Measurements from ENCODE around the gene SCN1A.
"Not testable (repeated sequence)": the region's sequence is repeated elsewhere in the genome, so short reads cannot be mapped to it uniquely, and the experiment has no call there.

Gene SCN1A

GRCh38 chr2:166074011-166074410, 53.8 kb downstream of the SCN1A start:
- DNase-seq: no peak

- DNase-seq: no peak
These were observed 57.6 kb downstream of the SCN1A start for GRCh38 chr2:166070231-166070630.

GRCh38 chr2:166068981-166069380, 58.8 kb downstream of the SCN1A start:
- no peak for DNase-seq

- DNase-seq: peak in 1 of 2 donors; percentile 3
These were observed 60.6 kb downstream of the SCN1A start for GRCh38 chr2:166067229-166067628.

- DNase-seq: no peak
These were observed 67.6 kb downstream of the SCN1A start for GRCh38 chr2:166060191-166060590.

- no peak for DNase-seq
These were observed 70.3 kb downstream of the SCN1A start for GRCh38 chr2:166057370-166058164.

- DNase-seq: no peak
These were observed 82.9 kb downstream of the SCN1A start for GRCh38 chr2:166044853-166045483.

- DNase-seq: no peak
These were observed 84.9 kb downstream of the SCN1A start for GRCh38 chr2:166042768-166043390.

- DNase-seq: no peak
These were observed 85.5 kb downstream of the SCN1A start for GRCh38 chr2:166042356-166042755.

- no peak for DNase-seq
These were observed 86.2 kb downstream of the SCN1A start for GRCh38 chr2:166041613-166042012.

- DNase-seq: no peak
These were observed 95.5 kb downstream of the SCN1A start for GRCh38 chr2:166032361-166032760.

GRCh38 chr2:166031054-166031453, 96.8 kb downstream of the SCN1A start:
- no peak for DNase-seq

- no peak for DNase-seq
These were observed 102.5 kb downstream of the SCN1A start for GRCh38 chr2:166025313-166025712.

- no peak for DNase-seq
These were observed 110.6 kb downstream of the SCN1A start for GRCh38 chr2:166017208-166017607.

- DNase-seq: no peak
These were observed 113.9 kb downstream of the SCN1A start for GRCh38 chr2:166013878-166014277.

- DNase-seq: no peak
These were observed 116.2 kb downstream of the SCN1A start for GRCh38 chr2:166011660-166012059.

GRCh38 chr2:166000401-166000800, 127.4 kb downstream of the SCN1A start:
- DNase-seq: no peak

GRCh38 chr2:165990846-165991245, 137.0 kb downstream of the SCN1A start:
- DNase-seq: no peak

- DNase-seq: no peak
These were observed 138.0 kb downstream of the SCN1A start for GRCh38 chr2:165989851-165990250.

- no peak for DNase-seq
These were observed 142.7 kb downstream of the SCN1A start for GRCh38 chr2:165985120-165985519.

- DNase-seq: not testable (repeated sequence)
These were observed 155.7 kb downstream of the SCN1A start for GRCh38 chr2:165972161-165972560.

- DNase-seq: no peak
These were observed 157.2 kb downstream of the SCN1A start for GRCh38 chr2:165970663-165971062.

- no peak for DNase-seq
These were observed 158.6 kb downstream of the SCN1A start for GRCh38 chr2:165969227-165969626.

GRCh38 chr2:165967746-165968145, 160.1 kb downstream of the SCN1A start:
- DNase-seq: no peak
